Gastrocnemius medialis (tissue), 4 donors: Measurements from ENCODE around the gene FLT3.

ENCODE experiments used
- POLR2A ChIP-seq, 2 donors: fragments of 450-650 bp; IDR thresholded peaks; one replicate each; pipeline ENCODE4 v1.6.1; 2017; ENCODE audit warnings: antibody characterized with exemption in 2 of 2, mild to moderate bottlenecking in 2 of 2, moderate library complexity in 2 of 2
- TF ChIP-seq, protein P1 (sequence below), 5 experiments: fragments of 450-650 bp in 3 of 5; fragments of 200-600 bp in 2 of 5; sonication (generic) in 2 of 5; IDR thresholded peaks in 4 of 5; conservative IDR thresholded peaks in 1 of 5; 1 replicate in 4 of 5; 2 replicates in 1 of 5; pipeline ENCODE4 v1.5.1; 2016 to 2019; ENCODE audit warnings: antibody characterized with exemption in 5 of 5, mild to moderate bottlenecking in 3 of 5, moderate library complexity in 3 of 5

DNA sequence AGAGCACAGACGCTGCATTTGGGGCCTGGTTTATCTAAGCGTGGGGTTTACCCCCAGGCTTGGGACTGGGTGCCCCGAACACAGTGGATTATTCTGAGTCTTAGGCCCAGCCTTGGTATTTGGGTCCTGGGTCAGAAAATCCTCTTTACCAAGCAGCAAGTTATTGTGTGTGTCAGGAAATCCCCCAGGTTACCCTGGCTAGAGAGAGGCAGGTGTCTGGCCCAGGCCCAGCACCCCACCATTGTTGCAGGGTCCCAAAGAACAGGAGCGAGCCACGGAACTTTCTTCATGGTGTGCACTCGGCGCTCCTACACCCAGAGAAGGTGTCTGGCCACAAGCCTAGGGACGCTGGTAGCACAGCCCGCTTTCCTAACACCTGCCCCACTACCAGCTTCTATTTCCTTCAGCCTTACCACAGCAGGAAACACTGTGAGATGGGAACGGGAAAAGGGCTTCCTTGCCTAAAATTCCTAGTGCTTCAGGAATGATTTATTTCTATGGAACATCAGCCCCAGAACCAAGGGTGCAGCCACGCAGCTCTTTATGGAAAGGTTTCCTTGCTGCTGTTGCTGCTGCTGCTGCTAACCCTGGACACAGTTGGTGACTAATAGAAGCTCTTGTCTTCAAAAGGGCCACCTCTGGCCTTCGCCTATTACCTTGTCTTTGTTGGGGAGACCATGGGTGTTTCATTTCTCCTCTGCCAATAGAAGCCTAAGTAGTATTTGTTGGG is 123.8 kb downstream of the FLT3 start:
- TF ChIP-seq, protein P1, sequence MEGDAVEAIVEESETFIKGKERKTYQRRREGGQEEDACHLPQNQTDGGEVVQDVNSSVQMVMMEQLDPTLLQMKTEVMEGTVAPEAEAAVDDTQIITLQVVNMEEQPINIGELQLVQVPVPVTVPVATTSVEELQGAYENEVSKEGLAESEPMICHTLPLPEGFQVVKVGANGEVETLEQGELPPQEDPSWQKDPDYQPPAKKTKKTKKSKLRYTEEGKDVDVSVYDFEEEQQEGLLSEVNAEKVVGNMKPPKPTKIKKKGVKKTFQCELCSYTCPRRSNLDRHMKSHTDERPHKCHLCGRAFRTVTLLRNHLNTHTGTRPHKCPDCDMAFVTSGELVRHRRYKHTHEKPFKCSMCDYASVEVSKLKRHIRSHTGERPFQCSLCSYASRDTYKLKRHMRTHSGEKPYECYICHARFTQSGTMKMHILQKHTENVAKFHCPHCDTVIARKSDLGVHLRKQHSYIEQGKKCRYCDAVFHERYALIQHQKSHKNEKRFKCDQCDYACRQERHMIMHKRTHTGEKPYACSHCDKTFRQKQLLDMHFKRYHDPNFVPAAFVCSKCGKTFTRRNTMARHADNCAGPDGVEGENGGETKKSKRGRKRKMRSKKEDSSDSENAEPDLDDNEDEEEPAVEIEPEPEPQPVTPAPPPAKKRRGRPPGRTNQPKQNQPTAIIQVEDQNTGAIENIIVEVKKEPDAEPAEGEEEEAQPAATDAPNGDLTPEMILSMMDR (IDR thresholded peaks at IDR 0.05 in 4 of 5, conservative IDR thresholded peaks at IDR 0.05 in 1 of 5): no peak
- no peak for TF ChIP-seq POLR2A (IDR thresholded peaks at IDR 0.05)
